MCF 10A (cell line): ENCODE results near the gene GATAD2B. TPM values are rescaled to one million over a fixed set of nuclear protein-coding genes. Genes with fewer than 3 reads are reported as not detected.
A peak's percentile ranks its signal among the peaks of the same experiment; 100 is the strongest.

Source experiments
- BruUV-seq: library from RNA; stranded (reverse); fragments of 400-500 nt; replicated peaks from 2 replicates; lab custom pipeline; 2021; lab: Mats Ljungman, UMichigan
- CTCF ChIA-PET: fragments of 300-600 bp; sonication (Branson Sonifier 250); formaldehyde crosslinking; extraction: SDS; loops from one replicate; lab custom pipeline; 2021; ENCODE audit warnings: antibody characterized with exemption, inconsistent platforms; lab: Yijun Ruan, JAX
- POLR2A ChIA-PET: fragments of 300-600, 350-650 bp; sonication (Branson Sonifier 250); formaldehyde crosslinking; extraction: SDS; loops from one replicate; lab custom pipeline; 2020; ENCODE audit warnings: antibody characterized with exemption, inconsistent platforms; lab: Yijun Ruan, JAX
- DNase-seq: peaks from one replicate; pipeline ENCODE4 v3.0.0-alpha.2; 2018; ENCODE audit not compliant: unreplicated experiment
- H3K27ac Mint-ChIP-seq: one replicate; pipeline ENCODE4 v1.8.0; 2022; ENCODE audit warnings: mild to moderate bottlenecking, low read depth, mixed read lengths; ENCODE audit not compliant: unreplicated experiment
- H3K27me3 Mint-ChIP-seq: one replicate; pipeline ENCODE4 v1.8.0; 2022; ENCODE audit warnings: mixed read lengths; ENCODE audit not compliant: insufficient read depth, unreplicated experiment
- H3K36me3 Mint-ChIP-seq: one replicate; pipeline ENCODE4 v1.8.0; 2022; ENCODE audit warnings: mild to moderate bottlenecking, moderate library complexity, mixed read lengths; ENCODE audit not compliant: insufficient read depth, unreplicated experiment
- H3K4me1 Mint-ChIP-seq: one replicate; pipeline ENCODE4 v1.8.0; 2022; ENCODE audit warnings: mixed read lengths; ENCODE audit not compliant: insufficient read depth, unreplicated experiment
- H3K4me3 Mint-ChIP-seq: one replicate; pipeline ENCODE4 v1.8.0; 2022; ENCODE audit warnings: mild to moderate bottlenecking, moderate library complexity, mixed read lengths; ENCODE audit not compliant: unreplicated experiment
- H3K9me3 Mint-ChIP-seq: one replicate; pipeline ENCODE4 v1.8.0; 2022; ENCODE audit warnings: mixed read lengths; ENCODE audit not compliant: unreplicated experiment
- intact Hi-C: fragments of 100-400 bp; cut with micrococcal nuclease; formaldehyde crosslinking; loops from 2 replicates; pipeline ENCODE4 v1.14.1; 2022
- total RNA-seq: library from RNA; stranded (reverse); gene quantifications from 2 replicates; pipeline ENCODE4 v1.2.3, GENCODE V29; 2022
- TF ChIP-seq, protein P1 (sequence below): fragments of 200-600 bp; IDR thresholded peaks from one replicate; pipeline ENCODE4 v1.8.0; 2022; ENCODE audit warnings: antibody characterized with exemption, mild to moderate bottlenecking; ENCODE audit not compliant: unreplicated experiment

The GATAD2B gene
- total RNA-seq, 1 experiment from 2014 or later, result 95.5 TPM

DNA sequence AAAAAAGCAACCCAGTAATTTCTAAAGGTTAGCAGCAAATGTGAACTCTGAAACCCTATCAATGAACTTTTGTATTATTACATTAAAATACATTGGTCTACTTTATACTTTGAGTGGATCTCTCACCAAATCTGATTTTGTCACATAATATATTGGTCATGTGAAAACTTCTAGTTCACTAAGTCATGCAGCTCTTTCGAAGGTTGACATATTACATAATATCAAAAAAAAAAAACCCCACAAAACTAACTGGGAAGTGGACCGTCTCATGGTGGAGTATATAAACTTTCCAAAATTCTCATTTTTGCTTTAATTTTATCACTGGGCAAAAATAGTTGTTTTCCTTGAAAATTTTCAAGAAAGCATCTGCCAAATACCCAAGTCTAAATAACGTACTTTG is 50.4 kb downstream of the GATAD2B start:
- Mint-ChIP-seq H3K36me3 (peaks cover 39% of the 10 kb centered on the region), H3K27ac (no peak overlapping the region), H3K4me1 (peaks cover 10% of the 10 kb centered on the region), H3K9me3 (no peaks in the 10 kb centered on the region), H3K27me3 (no peaks in the 10 kb centered on the region), H3K4me3 (no peak overlapping the region)
- no TSS peak for BruUV-seq
- ChIA-PET CTCF (interaction anchor here (0.6 to 1.2 kb wide), 3 partner anchors 16 to 75 kb away, joined by 3 read pairs; no protein-coding TSS in a partner anchor), POLR2A (interaction anchor here (0.6 to 1.2 kb wide), 7 partner anchors 8 to 170 kb away, joined by 3 to 4 read pairs (median 4); no protein-coding TSS in a partner anchor)
- TF ChIP-seq, protein P1, sequence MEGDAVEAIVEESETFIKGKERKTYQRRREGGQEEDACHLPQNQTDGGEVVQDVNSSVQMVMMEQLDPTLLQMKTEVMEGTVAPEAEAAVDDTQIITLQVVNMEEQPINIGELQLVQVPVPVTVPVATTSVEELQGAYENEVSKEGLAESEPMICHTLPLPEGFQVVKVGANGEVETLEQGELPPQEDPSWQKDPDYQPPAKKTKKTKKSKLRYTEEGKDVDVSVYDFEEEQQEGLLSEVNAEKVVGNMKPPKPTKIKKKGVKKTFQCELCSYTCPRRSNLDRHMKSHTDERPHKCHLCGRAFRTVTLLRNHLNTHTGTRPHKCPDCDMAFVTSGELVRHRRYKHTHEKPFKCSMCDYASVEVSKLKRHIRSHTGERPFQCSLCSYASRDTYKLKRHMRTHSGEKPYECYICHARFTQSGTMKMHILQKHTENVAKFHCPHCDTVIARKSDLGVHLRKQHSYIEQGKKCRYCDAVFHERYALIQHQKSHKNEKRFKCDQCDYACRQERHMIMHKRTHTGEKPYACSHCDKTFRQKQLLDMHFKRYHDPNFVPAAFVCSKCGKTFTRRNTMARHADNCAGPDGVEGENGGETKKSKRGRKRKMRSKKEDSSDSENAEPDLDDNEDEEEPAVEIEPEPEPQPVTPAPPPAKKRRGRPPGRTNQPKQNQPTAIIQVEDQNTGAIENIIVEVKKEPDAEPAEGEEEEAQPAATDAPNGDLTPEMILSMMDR, result no peak
- intact Hi-C loops, result no loop called here
- no peak for DNase-seq

DNA sequence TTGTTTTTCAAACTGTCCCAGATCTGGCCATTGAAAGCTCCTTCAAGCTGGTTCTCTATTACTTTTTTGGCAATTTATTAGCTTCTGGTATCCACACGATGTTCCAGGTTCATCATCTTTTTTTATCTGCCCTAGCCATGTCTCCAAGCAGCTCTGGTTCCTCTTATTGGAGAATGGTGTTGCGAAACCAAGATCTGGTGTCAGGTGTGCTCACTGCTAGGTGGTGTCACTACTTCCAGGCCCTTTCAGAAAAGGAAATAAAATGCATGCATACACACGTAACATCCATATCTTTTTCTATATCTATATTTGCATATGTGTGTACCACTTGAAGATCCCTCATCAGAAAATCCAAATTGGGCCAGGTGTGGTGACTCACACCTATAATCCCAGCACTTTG is 53.3 kb downstream of the GATAD2B start:
- ChIA-PET CTCF (interaction anchor here (0.6 to 1.4 kb wide), 3 partner anchors 17 to 252 kb away, joined by 3 to 4 read pairs (median 3); no protein-coding TSS in a partner anchor), POLR2A (interaction anchor here (0.8 kb wide), 1 partner anchor 42 kb away, joined by 3 read pairs; no protein-coding TSS in a partner anchor)
- peak; percentile 38 for DNase-seq
- Mint-ChIP-seq H3K4me1 (peaks cover 2% of the 10 kb centered on the region), H3K27ac (no peak overlapping the region), H3K9me3 (no peaks in the 10 kb centered on the region), H3K27me3 (no peaks in the 10 kb centered on the region), H3K36me3 (peaks cover 38% of the 10 kb centered on the region), H3K4me3 (no peak overlapping the region)
- no TSS peak for BruUV-seq
- TF ChIP-seq, protein P1, result no peak
- intact Hi-C loops, result no loop called here

DNA sequence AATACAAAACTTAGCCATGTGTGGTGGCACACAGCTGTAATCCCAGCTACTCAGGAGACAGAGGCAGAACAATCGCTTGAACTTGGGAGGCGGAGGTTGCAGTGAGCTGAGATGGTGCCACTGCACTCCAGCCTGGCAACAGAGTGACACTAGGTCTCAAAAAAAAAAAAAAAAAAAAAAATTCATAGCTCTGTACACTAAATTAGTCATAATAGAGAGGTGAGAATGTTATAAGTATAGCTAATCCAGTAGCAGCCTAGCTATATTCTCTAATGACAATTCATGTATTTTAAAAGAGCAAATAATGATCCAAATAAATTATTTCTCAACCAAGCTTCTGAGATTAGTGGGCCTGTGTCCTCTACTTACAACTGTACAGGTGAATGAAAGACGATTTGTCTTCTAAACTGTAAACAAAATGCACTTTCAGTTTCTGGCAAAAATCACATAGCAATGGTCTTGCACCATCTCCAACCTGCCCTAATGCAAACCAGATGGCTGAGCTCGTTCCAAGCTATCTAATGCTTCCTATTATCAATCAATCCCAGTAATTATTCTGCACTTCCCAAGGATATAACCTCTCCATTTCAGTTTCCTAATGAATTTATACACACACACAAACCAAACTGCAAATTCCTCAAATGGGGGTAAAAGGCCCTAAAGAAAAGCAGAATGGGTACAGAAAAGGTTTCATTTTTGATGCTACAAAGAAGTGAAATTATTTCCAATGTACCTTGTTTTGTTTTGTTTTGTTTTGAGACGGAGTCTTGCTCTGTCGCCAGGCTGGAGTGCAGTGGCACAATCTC is 56.5 kb downstream of the GATAD2B start:
- Mint-ChIP-seq H3K4me3 (no peak overlapping the region), H3K9me3 (no peaks in the 10 kb centered on the region), H3K27me3 (no peaks in the 10 kb centered on the region), H3K36me3 (peaks cover 34% of the 10 kb centered on the region), H3K4me1 (peaks cover 9% of the 10 kb centered on the region), H3K27ac (no peak overlapping the region)
- BruUV-seq, result no TSS peak
- POLR2A ChIA-PET, result interaction anchor here (1.0 to 1.8 kb wide), 5 partner anchors 9 to 56 kb away, joined by 3 to 6 read pairs (median 3); partner anchors contain the start of gene GATAD2B
- CTCF ChIA-PET, result interaction anchor here (0.6 to 1.2 kb wide), 6 partner anchors 16 to 103 kb away, joined by 3 to 7 read pairs (median 4); no protein-coding TSS in a partner anchor
- intact Hi-C loops, result no loop called here
- TF ChIP-seq, protein P1, result no peak
- no peak for DNase-seq

DNA sequence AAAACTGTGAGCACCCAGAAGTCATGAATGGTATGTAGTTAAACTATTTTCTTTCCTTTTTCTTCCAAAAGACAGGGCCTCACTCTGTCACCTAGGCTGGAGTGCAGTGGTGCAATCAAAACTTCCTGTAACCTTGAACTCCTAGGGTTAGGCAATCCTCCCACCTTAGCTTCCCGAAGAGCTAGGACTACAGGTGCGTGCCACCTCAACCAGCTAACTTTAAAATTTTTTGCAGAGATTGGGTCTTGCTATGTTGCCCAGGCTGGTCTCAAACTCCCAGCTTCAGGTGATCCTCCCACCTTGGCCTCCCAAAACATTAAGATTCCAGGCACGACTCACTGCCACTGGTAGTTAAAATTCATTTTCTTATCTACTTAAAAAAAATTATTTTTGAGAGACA is 62.5 kb downstream of the GATAD2B start:
- Mint-ChIP-seq H3K27me3 (no peaks in the 10 kb centered on the region), H3K4me3 (no peak overlapping the region), H3K9me3 (no peaks in the 10 kb centered on the region), H3K27ac (no peak overlapping the region), H3K4me1 (peaks cover 9% of the 10 kb centered on the region), H3K36me3 (peaks cover 40% of the 10 kb centered on the region)
- TF ChIP-seq, protein P1, result no peak
- intact Hi-C loops, result no loop called here
- BruUV-seq, result no TSS peak
- ChIA-PET CTCF (interaction anchor here (0.6 kb wide), 1 partner anchor 42 kb away, joined by 5 read pairs; no protein-coding TSS in a partner anchor), POLR2A (interaction anchor here (0.6 kb wide), 1 partner anchor 36 kb away, joined by 3 read pairs; no protein-coding TSS in a partner anchor)
- DNase-seq, result no peak
